ENCODE results near the gene SOCS2. TPM values are rescaled to one million over a fixed set of nuclear protein-coding genes. Genes with fewer than 3 reads are reported as not detected.

Gene SOCS2
- total RNA-seq, 6 experiments from 2014 or later: 32.2 to 64.4 (median 58.8) TPM

- Mint-ChIP-seq H3K4me1 (ENCODE audit: low read depth) (peaks cover 21% of the 10 kb centered on the region), H3K4me3 (no peak overlapping the region), H3K27ac (no peak overlapping the region), H3K36me3 (ENCODE audit: low read depth) (no peaks in the 10 kb centered on the region), H3K27me3 (ENCODE audit: insufficient read depth) (peaks cover 2% of the 10 kb centered on the region; the same call in 1 of the 2 replicates), H3K9me3 (no peaks in the 10 kb centered on the region)
- no peak for TF ChIP-seq CTCF (IDR thresholded peaks at IDR 0.05)
- no peak for DNase-seq
Observed at GRCh38 chr12:93603762-93604161, 31.3 kb downstream of the SOCS2 start.

- peaks cover 16% of the 10 kb centered on the region for H3K4me1 Mint-ChIP-seq (ENCODE audit: low read depth)
- no peak for TF ChIP-seq CTCF (IDR thresholded peaks at IDR 0.05)
- DNase-seq: no peak
- no peak overlapping the region for H3K4me3 Mint-ChIP-seq
- no peaks in the 10 kb centered on the region for H3K36me3 Mint-ChIP-seq (ENCODE audit: low read depth)
- H3K9me3 Mint-ChIP-seq: no peaks in the 10 kb centered on the region
- H3K27me3 Mint-ChIP-seq (ENCODE audit: insufficient read depth): peaks cover 2% of the 10 kb centered on the region; the same call in 1 of the 2 replicates
- no peak overlapping the region for H3K27ac Mint-ChIP-seq
Observed at GRCh38 chr12:93608313-93608712, 35.8 kb downstream of the SOCS2 start.

- Mint-ChIP-seq H3K27ac (no peak overlapping the region; the same call in 1 of the 2 replicates), H3K36me3 (ENCODE audit: low read depth) (no peaks in the 10 kb centered on the region), H3K27me3 (ENCODE audit: insufficient read depth) (peaks cover 2% of the 10 kb centered on the region; the same call in 1 of the 2 replicates), H3K4me1 (ENCODE audit: low read depth) (peaks cover 6% of the 10 kb centered on the region; the same call in 1 of the 2 replicates), H3K9me3 (no peaks in the 10 kb centered on the region), H3K4me3 (no peak overlapping the region)
- DNase-seq: no peak
- no peak for TF ChIP-seq CTCF (IDR thresholded peaks at IDR 0.05)
Observed at GRCh38 chr12:93609281-93610192, 37.1 kb downstream of the SOCS2 start.

- H3K27ac Mint-ChIP-seq: no peak overlapping the region
- no peaks in the 10 kb centered on the region; the same call in 1 of the 2 replicates for H3K27me3 Mint-ChIP-seq (ENCODE audit: insufficient read depth)
- peaks cover 27% of the 10 kb centered on the region for H3K4me1 Mint-ChIP-seq (ENCODE audit: low read depth)
- H3K9me3 Mint-ChIP-seq: no peaks in the 10 kb centered on the region
- no peak overlapping the region for H3K4me3 Mint-ChIP-seq
- no peaks in the 10 kb centered on the region for H3K36me3 Mint-ChIP-seq (ENCODE audit: low read depth)
- TF ChIP-seq CTCF (IDR thresholded peaks at IDR 0.05): no peak
- DNase-seq: no peak
Observed at GRCh38 chr12:93612776-93613175, 40.3 kb downstream of the SOCS2 start.

- H3K27me3 Mint-ChIP-seq (ENCODE audit: insufficient read depth): no peaks in the 10 kb centered on the region; the same call in 1 of the 2 replicates
- peaks cover 10% of the 10 kb centered on the region; the same call in 1 of the 2 replicates for H3K36me3 Mint-ChIP-seq (ENCODE audit: low read depth)
- H3K27ac Mint-ChIP-seq: no peak overlapping the region
- no peak for TF ChIP-seq CTCF (IDR thresholded peaks at IDR 0.05)
- H3K9me3 Mint-ChIP-seq: no peaks in the 10 kb centered on the region
- no peak overlapping the region for H3K4me3 Mint-ChIP-seq
- DNase-seq: no peak
- peaks cover 21% of the 10 kb centered on the region for H3K4me1 Mint-ChIP-seq (ENCODE audit: low read depth)
Observed at GRCh38 chr12:93614917-93615596, 42.6 kb downstream of the SOCS2 start.

Data from HFFc6 (cell line).